Measurements from ENCODE around the gene CIART.

The CIART gene

DNA sequence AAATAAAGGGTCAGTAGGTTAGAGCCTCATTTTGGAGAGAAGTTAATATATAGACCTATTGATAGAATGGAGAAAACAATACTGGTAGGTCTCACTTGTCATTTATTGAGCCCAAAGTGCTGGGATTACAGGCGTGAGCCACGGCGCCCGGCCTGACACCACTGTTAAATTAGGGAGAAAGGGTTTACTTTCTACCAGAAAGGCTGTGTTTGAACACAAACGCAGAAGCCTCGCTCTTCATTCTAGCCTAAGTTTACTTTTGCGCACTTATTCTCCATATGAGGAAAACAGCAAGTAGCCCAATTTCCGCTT lies 38.3 kb downstream of the CIART start:
- H3K27ac ChIP-seq, result peak overlapping the region; percentile 92

DNA sequence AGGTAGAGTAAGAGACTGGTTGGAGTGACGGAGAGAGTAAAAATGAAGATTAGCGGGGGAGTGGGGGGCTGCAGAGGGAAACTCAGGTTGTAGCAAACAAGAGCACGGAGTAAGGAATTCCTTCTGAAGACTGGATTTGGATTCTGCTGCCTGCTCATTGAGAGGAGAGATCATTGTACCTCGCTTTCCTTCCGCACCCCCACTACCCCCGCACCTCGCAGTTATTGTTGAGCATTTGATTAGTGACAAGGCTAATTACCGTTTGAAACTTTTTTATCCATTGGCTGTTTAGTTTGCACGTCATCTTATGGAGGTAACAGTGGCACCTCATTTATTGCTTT lies 39.4 kb downstream of the CIART start:
- H3K27ac ChIP-seq, result peak overlapping the region; percentile 92
- TF ChIP-seq, protein P1, sequence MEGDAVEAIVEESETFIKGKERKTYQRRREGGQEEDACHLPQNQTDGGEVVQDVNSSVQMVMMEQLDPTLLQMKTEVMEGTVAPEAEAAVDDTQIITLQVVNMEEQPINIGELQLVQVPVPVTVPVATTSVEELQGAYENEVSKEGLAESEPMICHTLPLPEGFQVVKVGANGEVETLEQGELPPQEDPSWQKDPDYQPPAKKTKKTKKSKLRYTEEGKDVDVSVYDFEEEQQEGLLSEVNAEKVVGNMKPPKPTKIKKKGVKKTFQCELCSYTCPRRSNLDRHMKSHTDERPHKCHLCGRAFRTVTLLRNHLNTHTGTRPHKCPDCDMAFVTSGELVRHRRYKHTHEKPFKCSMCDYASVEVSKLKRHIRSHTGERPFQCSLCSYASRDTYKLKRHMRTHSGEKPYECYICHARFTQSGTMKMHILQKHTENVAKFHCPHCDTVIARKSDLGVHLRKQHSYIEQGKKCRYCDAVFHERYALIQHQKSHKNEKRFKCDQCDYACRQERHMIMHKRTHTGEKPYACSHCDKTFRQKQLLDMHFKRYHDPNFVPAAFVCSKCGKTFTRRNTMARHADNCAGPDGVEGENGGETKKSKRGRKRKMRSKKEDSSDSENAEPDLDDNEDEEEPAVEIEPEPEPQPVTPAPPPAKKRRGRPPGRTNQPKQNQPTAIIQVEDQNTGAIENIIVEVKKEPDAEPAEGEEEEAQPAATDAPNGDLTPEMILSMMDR (IDR thresholded peaks at IDR 0.05), result no peak
- TF ChIP-seq ZFX (IDR thresholded peaks at IDR 0.05; ENCODE audit: borderline replicate concordance), result no peak

More for the DNA sequence above, 38.3 kb downstream of the CIART start:
- TF ChIP-seq, protein P1 (IDR thresholded peaks at IDR 0.05), result no peak
- no peak for TF ChIP-seq ZFX (IDR thresholded peaks at IDR 0.05; ENCODE audit: borderline replicate concordance)

DNA sequence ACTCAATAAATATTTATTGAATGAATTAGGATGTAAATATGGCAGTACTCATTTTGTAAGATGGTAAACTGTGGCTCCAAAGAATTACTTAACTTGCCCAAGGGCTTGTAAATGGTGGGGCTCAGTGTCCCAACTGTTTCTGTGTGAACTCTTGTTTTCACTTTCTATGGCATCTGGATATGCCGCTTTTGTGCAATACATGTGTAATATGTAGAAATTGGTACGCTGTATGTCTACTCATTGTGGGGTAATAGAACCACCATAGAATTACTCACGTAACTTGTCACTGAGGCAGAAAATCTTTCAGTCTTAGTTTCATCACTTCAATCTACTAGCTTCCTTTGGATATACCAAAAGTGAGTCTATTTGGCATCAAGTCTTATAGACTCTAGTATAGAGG lies 40.0 kb downstream of the CIART start:
- TF ChIP-seq, protein P1 (IDR thresholded peaks at IDR 0.05), result no peak
- no peak for TF ChIP-seq ZFX (IDR thresholded peaks at IDR 0.05; ENCODE audit: borderline replicate concordance)
- H3K27ac ChIP-seq, result peak overlapping the region; percentile 92

DNA sequence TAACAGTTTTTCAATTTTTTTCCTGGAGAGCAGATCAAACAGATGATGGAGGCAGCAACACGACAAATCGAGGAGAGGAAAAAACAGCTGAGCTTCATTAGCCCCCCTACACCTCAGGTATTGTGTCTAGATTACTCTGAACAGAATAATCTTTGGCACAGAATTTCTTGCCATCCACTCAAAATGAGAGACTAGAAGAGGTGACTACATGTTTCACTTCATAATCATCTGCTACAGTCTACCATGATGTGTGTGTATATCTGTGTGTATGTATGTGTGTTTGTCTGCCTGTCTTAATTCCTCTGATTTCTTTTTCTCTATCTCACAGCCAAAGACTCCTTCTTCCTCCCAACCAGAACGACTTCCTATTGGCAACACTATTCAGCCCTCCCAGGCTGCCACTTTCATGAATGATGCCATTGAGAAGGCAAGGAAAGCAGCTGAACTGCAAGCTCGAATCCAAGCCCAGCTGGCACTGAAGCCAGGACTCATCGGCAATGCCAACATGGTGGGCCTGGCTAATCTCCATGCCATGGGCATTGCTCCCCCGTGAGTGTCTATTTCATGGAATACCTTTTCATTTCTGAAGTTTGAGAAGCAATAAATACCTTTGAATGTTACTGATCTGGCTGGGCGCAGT lies 50.4 kb downstream of the CIART start:
- TF ChIP-seq, protein P1 (IDR thresholded peaks at IDR 0.05), result no peak
- no peak for TF ChIP-seq ZFX (IDR thresholded peaks at IDR 0.05; ENCODE audit: borderline replicate concordance)
- H3K27ac ChIP-seq, result no peak overlapping the region
